Activated T-helper 1 cell treated with Interleukin-2 at 50 U/mL for 16 hours (primary cell): Measurements from ENCODE around the gene PLVAP.

ENCODE experiments used
- DNase-seq: peaks from one replicate; pipeline ENCODE4 v3.0.0-alpha.2; 2020; ENCODE audit warnings: low read depth

PLVAP gene

GRCh38 chr19:17357078-17357666, 20.0 kb downstream of the PLVAP start:
- no peak for DNase-seq

- DNase-seq, result no peak
Measured at GRCh38 chr19:17353386-17353785, 23.8 kb downstream of the PLVAP start.

- no peak for DNase-seq
Measured at GRCh38 chr19:17352608-17353280, 24.4 kb downstream of the PLVAP start.

GRCh38 chr19:17351815-17352435, 25.2 kb downstream of the PLVAP start:
- DNase-seq, result no peak

- no peak for DNase-seq
Measured at GRCh38 chr19:17348700-17349099, 28.4 kb downstream of the PLVAP start.

GRCh38 chr19:17347877-17348276, 29.3 kb downstream of the PLVAP start:
- no peak for DNase-seq

GRCh38 chr19:17347361-17347760, 29.8 kb downstream of the PLVAP start:
- no peak for DNase-seq

GRCh38 chr19:17346109-17346671, 31.0 kb downstream of the PLVAP start:
- peak; percentile 53 for DNase-seq

- DNase-seq, result no peak
Measured at GRCh38 chr19:17341845-17342244, 35.3 kb downstream of the PLVAP start.

GRCh38 chr19:17341386-17341785, 35.8 kb downstream of the PLVAP start:
- no peak for DNase-seq

- DNase-seq, result no peak
Measured at GRCh38 chr19:17340871-17341357, 36.2 kb downstream of the PLVAP start.

GRCh38 chr19:17340302-17340870, 36.8 kb downstream of the PLVAP start:
- DNase-seq, result no peak

GRCh38 chr19:17339088-17339741, 37.9 kb downstream of the PLVAP start:
- DNase-seq, result no peak

GRCh38 chr19:17338433-17339078, 38.6 kb downstream of the PLVAP start:
- DNase-seq, result no peak

- no peak for DNase-seq
Measured at GRCh38 chr19:17337675-17338432, 39.3 kb downstream of the PLVAP start.

GRCh38 chr19:17336872-17337674, 40.1 kb downstream of the PLVAP start, which contains the start of gene GTPBP3:
TSS of gene GTPBP3 (plus strand) at chr19:17337553. CDS start at chr19:17337612, 59 bp downstream.
- DNase-seq, result peak; percentile 90

- no peak for DNase-seq
Measured at GRCh38 chr19:17335575-17335974, 41.6 kb downstream of the PLVAP start.

GRCh38 chr19:17334414-17335409, 42.4 kb downstream of the PLVAP start, which contains the start of gene ANO8:
TSS of gene ANO8 (minus strand) at chr19:17334855. CDS start at chr19:17334670, 185 bp downstream.
- DNase-seq, result peak; percentile 88
